ENCODE data around the gene PCSK6.

PCSK6 gene

DNA sequence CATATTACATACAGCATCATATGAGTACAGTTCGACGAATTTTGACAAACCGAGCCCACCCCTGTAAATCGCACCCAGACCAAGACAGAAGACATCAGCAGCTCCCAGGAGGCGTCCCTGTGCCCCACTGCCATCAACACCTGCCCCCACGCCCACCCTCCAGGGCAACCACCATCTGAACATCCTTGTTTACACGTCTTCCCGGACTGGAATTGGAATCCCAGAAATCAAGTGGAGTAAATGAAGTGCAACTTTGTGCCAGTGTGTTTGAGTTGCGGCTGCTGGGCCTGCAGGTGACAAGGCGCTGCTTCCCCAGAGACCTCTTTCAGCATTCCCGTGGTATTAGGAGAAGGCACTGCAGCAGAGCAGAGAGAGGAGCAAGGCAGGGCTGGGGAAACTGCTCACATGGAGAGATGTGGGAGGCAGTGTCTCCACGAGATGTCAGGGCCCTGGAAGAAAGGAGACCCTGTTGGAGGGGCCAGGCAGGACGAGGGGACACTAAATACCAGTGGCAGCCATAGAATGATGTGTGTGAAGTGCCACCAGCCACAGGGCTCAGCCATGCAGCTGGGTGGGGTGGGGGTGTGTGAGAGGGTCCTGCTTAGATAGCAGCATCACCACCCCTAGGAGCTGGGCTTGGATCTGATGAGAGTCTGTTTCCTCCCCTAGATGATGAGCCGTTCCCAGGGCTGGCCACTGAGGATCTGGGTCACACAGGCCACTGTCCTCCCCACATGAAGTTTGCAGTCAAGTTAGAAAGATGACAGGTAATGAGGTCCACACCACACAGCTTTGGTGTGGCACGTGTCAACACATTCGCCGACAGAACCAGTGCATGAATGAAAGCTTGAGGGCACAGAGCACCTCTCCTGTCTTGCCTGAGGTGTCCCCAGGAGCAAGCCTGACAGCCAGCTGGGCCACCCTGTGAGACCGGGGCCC lies 33.4 kb upstream of the PCSK6 start:
- TF ChIP-seq, protein P1, sequence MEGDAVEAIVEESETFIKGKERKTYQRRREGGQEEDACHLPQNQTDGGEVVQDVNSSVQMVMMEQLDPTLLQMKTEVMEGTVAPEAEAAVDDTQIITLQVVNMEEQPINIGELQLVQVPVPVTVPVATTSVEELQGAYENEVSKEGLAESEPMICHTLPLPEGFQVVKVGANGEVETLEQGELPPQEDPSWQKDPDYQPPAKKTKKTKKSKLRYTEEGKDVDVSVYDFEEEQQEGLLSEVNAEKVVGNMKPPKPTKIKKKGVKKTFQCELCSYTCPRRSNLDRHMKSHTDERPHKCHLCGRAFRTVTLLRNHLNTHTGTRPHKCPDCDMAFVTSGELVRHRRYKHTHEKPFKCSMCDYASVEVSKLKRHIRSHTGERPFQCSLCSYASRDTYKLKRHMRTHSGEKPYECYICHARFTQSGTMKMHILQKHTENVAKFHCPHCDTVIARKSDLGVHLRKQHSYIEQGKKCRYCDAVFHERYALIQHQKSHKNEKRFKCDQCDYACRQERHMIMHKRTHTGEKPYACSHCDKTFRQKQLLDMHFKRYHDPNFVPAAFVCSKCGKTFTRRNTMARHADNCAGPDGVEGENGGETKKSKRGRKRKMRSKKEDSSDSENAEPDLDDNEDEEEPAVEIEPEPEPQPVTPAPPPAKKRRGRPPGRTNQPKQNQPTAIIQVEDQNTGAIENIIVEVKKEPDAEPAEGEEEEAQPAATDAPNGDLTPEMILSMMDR (IDR thresholded peaks at IDR 0.05; ENCODE audit: extremely low read depth, missing control alignments), result no peak
- no peak for DNase-seq (ENCODE audit: low spot score)

DNA sequence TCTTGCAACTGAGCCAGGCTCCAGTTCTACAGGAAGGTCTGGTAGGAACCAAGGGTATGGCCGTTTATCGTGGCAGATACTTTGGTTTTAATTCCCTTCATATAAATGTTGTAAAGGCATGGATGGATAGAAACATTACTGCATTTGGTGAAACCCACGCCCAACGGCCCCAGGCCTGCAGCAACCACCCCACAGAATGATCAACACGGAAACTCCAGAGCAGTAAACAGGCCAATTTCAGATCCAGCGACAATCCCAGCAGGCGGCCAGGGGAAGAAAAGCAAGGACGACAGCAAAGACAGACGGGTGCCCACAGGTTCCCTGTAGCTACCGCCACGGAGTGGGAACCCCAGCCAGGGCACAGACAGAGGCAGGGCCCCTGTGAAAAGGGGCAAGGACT lies 32.6 kb upstream of the PCSK6 start:
- TF ChIP-seq, protein P1 (IDR thresholded peaks at IDR 0.05; ENCODE audit: extremely low read depth, missing control alignments), result no peak
- DNase-seq (ENCODE audit: low spot score), result no peak

DNA sequence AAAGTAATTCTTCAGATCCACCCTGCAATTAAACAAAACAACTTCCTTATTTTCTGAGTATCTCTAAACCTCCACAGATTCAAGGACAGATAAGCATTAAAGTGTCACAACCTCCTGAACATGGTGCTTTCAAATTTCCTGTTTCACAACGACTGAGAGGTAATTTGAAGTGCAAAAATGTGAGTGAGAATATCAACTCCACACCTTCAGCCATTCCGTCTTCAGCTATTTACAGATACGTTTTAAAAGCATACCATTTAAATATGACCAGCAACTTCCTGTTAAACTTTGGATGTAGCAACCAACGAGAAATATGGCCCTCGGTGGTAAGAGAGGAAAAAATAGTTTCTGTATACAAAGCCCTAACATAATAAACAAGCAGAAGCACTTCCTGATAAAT lies 32.1 kb upstream of the PCSK6 start:
- DNase-seq (ENCODE audit: low spot score), result peak; percentile 3
- TF ChIP-seq, protein P1 (IDR thresholded peaks at IDR 0.05; ENCODE audit: extremely low read depth, missing control alignments), result no peak

DNA sequence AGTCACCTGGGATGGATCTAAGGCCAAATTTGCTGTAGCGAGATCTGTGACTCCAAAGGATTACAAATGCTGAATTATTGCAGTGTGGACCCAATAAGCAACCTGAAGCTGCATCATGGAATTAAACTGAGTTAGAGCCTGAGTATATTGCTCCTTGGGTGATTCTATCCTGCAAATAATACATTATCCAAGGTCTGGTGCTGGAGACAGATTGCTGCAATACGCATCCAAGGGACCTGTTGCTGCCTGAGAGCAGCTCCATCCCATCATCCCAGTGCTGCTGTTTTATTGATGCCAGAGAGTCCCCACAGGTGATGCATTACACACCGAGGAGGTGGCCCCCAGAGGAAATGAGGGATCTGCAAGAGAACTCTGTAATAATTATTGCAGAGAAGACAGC lies 31.6 kb upstream of the PCSK6 start:
- no peak for DNase-seq (ENCODE audit: low spot score)
- TF ChIP-seq, protein P1 (IDR thresholded peaks at IDR 0.05; ENCODE audit: extremely low read depth, missing control alignments), result no peak

DNA sequence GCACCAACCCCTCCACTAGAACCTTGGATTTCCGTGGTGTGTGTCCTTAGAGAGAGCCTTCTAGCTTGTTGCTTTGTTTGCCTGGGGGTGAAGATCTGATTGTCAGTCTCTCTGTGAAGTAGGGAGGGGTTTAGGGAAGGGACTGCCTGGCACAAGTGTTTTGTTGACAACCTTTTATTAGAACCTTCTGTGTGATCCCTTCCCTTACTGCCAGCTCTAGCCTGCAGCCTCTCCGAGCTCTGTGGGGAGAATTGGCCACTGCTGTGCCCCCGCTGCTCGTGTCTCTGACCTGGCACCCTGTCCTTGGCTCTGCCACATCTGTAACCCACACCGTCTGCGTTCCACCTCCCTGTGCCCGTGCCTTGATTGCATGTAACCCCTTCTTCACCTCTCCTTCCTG lies 30.9 kb upstream of the PCSK6 start:
- DNase-seq (ENCODE audit: low spot score), result no peak
- TF ChIP-seq, protein P1 (IDR thresholded peaks at IDR 0.05; ENCODE audit: extremely low read depth, missing control alignments), result no peak

DNA sequence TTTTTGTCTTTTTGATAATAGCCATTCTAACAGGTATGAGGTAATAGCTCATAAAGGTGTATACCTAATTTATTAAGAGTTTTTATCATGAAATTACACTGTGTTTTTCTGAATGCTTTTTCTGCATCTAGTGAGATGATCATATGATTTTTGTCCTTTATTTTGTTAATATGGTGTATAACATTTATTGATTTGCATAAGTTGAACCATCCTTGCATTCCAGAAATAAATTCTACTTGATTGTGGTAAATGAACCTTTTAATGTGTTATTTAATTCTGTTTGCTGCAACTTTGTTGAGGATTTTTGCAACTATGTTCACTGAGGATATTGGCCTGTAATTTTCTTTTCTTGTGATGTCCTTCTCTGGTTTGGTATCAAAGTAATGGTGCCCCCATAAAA lies 28.0 kb upstream of the PCSK6 start:
- DNase-seq (ENCODE audit: low spot score), result no peak
- TF ChIP-seq, protein P1 (IDR thresholded peaks at IDR 0.05; ENCODE audit: extremely low read depth, missing control alignments), result no peak

DNA sequence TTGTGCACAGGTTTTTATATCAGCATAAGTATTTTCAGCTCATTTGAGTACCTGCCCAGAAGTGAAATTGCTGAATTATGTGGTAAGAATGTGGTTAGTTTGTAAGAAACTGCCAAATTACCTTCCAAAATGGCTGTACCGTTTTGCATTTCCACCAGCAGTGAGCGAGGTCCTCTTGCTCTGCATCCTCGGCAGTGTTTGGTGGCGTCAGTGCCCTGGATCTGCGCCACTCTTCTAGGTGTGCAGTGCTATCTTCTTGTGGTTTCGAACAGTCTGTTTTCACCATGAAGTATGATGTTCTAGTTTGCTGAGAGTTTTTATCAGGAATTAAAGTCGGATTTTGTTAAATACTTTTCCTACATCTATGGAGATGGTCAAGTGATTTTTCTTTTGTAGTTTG lies 24.8 kb upstream of the PCSK6 start:
- TF ChIP-seq, protein P1 (IDR thresholded peaks at IDR 0.05; ENCODE audit: extremely low read depth, missing control alignments), result no peak
- no peak for DNase-seq (ENCODE audit: low spot score)

Measured in GM20000 (cell line).